Small intestine (tissue), 7 donors: ENCODE results near the gene SV2C. TPM values are rescaled to one million over a fixed set of nuclear protein-coding genes. Genes with fewer than 3 reads are reported as not detected.
A peak's percentile ranks its signal among the peaks of the same experiment; 100 is the strongest.

Experiments used
- DNase-seq, 2 donors: peaks; one replicate each; pipeline versions ENCODE4 v3.0.0 to v3.0.0-alpha.2; 2013
- FAIRE-seq: peaks from 2 replicates; lab custom pipeline; 2012; peaks lifted over from hg19 to GRCh38; lab: Jason Lieb, UNC
- H3K27ac ChIP-seq, 3 donors: one replicate each; pipeline ENCODE4 v1.5.1; 2013; ENCODE audit warnings: low read length in 2 of 3, mild to moderate bottlenecking in 2 of 3, control low read depth in 1 of 3, inconsistent platforms in 1 of 3, low read depth in 1 of 3, moderate library complexity in 1 of 3
- H3K27me3 ChIP-seq, 3 donors: one replicate each; pipeline ENCODE4 v1.6.1; 2013; ENCODE audit warnings: low read length in 3 of 3, inconsistent platforms in 1 of 3; ENCODE audit not compliant: control insufficient read depth in 3 of 3, insufficient read depth in 3 of 3
- H3K36me3 ChIP-seq, 3 donors: one replicate each; pipeline ENCODE4 v1.6.1; 2013; ENCODE audit warnings: low read length in 3 of 3, inconsistent platforms in 1 of 3, low read depth in 1 of 3, mild to moderate bottlenecking in 1 of 3, moderate library complexity in 1 of 3; ENCODE audit not compliant: control insufficient read depth in 3 of 3, insufficient read depth in 2 of 3
- H3K4me1 ChIP-seq, 3 donors: one replicate each; pipeline ENCODE4 v1.6.1; 2013; ENCODE audit warnings: low read length in 2 of 3, inconsistent platforms in 1 of 3, low read depth in 1 of 3, mild to moderate bottlenecking in 1 of 3, moderate library complexity in 1 of 3; ENCODE audit not compliant: control insufficient read depth in 3 of 3, insufficient read depth in 2 of 3
- H3K4me3 ChIP-seq, 3 donors: one replicate each; pipeline ENCODE4 v1.5.1; 2013; ENCODE audit warnings: low read length in 3 of 3, control low read depth in 1 of 3, inconsistent platforms in 1 of 3, low read depth in 1 of 3, mild to moderate bottlenecking in 1 of 3, moderate library complexity in 1 of 3
- H3K9me3 ChIP-seq, 2 donors: one replicate each; pipeline ENCODE4 v1.6.1; 2013; ENCODE audit warnings: low read depth in 1 of 2, low read length in 1 of 2; ENCODE audit not compliant: control insufficient read depth in 2 of 2, insufficient read depth in 1 of 2
- WGBS, 3 donors: extraction: QIAGEN DNeasy Blood & Tissue Kit; methylation state at CpG; one replicate each; pipeline ENCODE4 v1.1.7; 2013; 5-methylcytosine and 5-hydroxymethylcytosine counted together
- polyA plus RNA-seq, 4 donors: library from polyadenylated mRNA; stranded (reverse) in 3 of 4; unstranded in 1 of 4; fragments of 200-250 nt in 3 of 4; fragments of 120-200 nt in 1 of 4; gene quantifications; one replicate each; pipeline versions ENCODE4 v1.2.1 to v1.2.3, GENCODE V29; 2013
- donor health status: healthy with polysubstance abuse.
- donor health status: control.
- donor health status: control.
- donor health status: Bipolar disorder and iron deficiency.
- donor health status: healthy.

SV2C gene
- polyA plus RNA-seq, 4 donors = 0.03 to 1.6 TPM; not detected in 2

- no peak for DNase-seq
- no peaks in the 10 kb centered on the region for H3K36me3 ChIP-seq
- no peak for FAIRE-seq
- H3K9me3 ChIP-seq = peaks cover 2 to 5% of the 10 kb centered on the region in 2 donors
- no peaks in the 10 kb centered on the region for H3K27me3 ChIP-seq
- H3K4me3 ChIP-seq = no peak overlapping the region
- H3K4me1 ChIP-seq = peaks cover 0 to 1% (median 0%) of the 10 kb centered on the region in 3 donors
- WGBS, 3 donors = 71 to 77% (median 74%) methylated on average over 2 of the region's 2 CpGs
- no peak overlapping the region for H3K27ac ChIP-seq
Observed at GRCh38 chr5:76207120-76207519, 123.9 kb downstream of the SV2C start.

GRCh38 chr5:76209297-76209696, 126.1 kb downstream of the SV2C start:
- Histone ChIP-seq H3K36me3 (no peaks in the 10 kb centered on the region), H3K4me3 (no peak overlapping the region), H3K4me1 (no peaks in the 10 kb centered on the region), H3K27me3 (no peaks in the 10 kb centered on the region), H3K27ac (no peak overlapping the region), H3K9me3 (peaks cover 2 to 5% of the 10 kb centered on the region in 2 donors)
- FAIRE-seq (no peak), DNase-seq (no peak)
- 90 to 93% (median 92%) methylated on average over 2 of the region's 2 CpGs for WGBS, 3 donors

- H3K27me3 ChIP-seq = peaks cover 0 to 1% (median 0%) of the 10 kb centered on the region in 3 donors
- FAIRE-seq = no peak
- H3K4me3 ChIP-seq = no peak overlapping the region
- DNase-seq = peak; percentile 13 to 48
- H3K27ac ChIP-seq = no peak overlapping the region
- H3K36me3 ChIP-seq = no peaks in the 10 kb centered on the region
- peaks cover 2 to 5% of the 10 kb centered on the region in 2 donors for H3K9me3 ChIP-seq
- no peaks in the 10 kb centered on the region for H3K4me1 ChIP-seq
Observed at GRCh38 chr5:76210946-76211345, 127.8 kb downstream of the SV2C start.

- FAIRE-seq (no peak), DNase-seq (no peak)
- peaks cover 2 to 5% of the 10 kb centered on the region in 2 donors for H3K9me3 ChIP-seq
- H3K4me1 ChIP-seq = no peaks in the 10 kb centered on the region
- 96 to 100% (median 98%) methylated on average over 1 of the region's 1 CpG for WGBS, 3 donors
- no peak overlapping the region for H3K27ac ChIP-seq
- no peak overlapping the region for H3K4me3 ChIP-seq
- H3K27me3 ChIP-seq = peaks cover 0 to 3% (median 0%) of the 10 kb centered on the region in 3 donors
- H3K36me3 ChIP-seq = no peaks in the 10 kb centered on the region
Observed at GRCh38 chr5:76213858-76214257, 130.7 kb downstream of the SV2C start.

GRCh38 chr5:76216748-76217147, 133.6 kb downstream of the SV2C start:
- no peaks in the 10 kb centered on the region for H3K9me3 ChIP-seq
- WGBS, 3 donors = 95 to 98% (median 96%) methylated on average over 4 of the region's 4 CpGs
- DNase-seq (no peak), FAIRE-seq (no peak)
- H3K27me3 ChIP-seq = peaks cover 0 to 3% (median 0%) of the 10 kb centered on the region in 3 donors
- H3K36me3 ChIP-seq = no peaks in the 10 kb centered on the region
- no peak overlapping the region for H3K27ac ChIP-seq
- no peak overlapping the region for H3K4me3 ChIP-seq
- H3K4me1 ChIP-seq = no peaks in the 10 kb centered on the region

- FAIRE-seq = no peak
- no peak for DNase-seq
- H3K9me3 ChIP-seq = no peaks in the 10 kb centered on the region
- no peaks in the 10 kb centered on the region for H3K36me3 ChIP-seq
- H3K27me3 ChIP-seq = peaks cover 0 to 3% (median 0%) of the 10 kb centered on the region in 3 donors
- no peak overlapping the region for H3K4me3 ChIP-seq
- no peak overlapping the region for H3K27ac ChIP-seq
- WGBS, 3 donors = 79 to 92% (median 85%) methylated on average over 4 of the region's 4 CpGs
- no peaks in the 10 kb centered on the region for H3K4me1 ChIP-seq
Observed at GRCh38 chr5:76219636-76220035, 136.5 kb downstream of the SV2C start.

GRCh38 chr5:76221311-76221710, 138.1 kb downstream of the SV2C start:
- Histone ChIP-seq H3K27me3 (no peaks in the 10 kb centered on the region), H3K27ac (no peak overlapping the region), H3K4me1 (no peaks in the 10 kb centered on the region), H3K36me3 (no peaks in the 10 kb centered on the region), H3K9me3 (no peaks in the 10 kb centered on the region), H3K4me3 (no peak overlapping the region)
- 68 to 81% (median 73%) methylated on average over 4 of the region's 4 CpGs for WGBS, 3 donors
- DNase-seq (no peak), FAIRE-seq (no peak)

- H3K9me3 ChIP-seq = no peaks in the 10 kb centered on the region
- H3K27me3 ChIP-seq = no peaks in the 10 kb centered on the region
- no peak overlapping the region for H3K27ac ChIP-seq
- DNase-seq (no peak), FAIRE-seq (no peak)
- WGBS, 3 donors = 92 to 98% (median 94%) methylated on average over 3 of the region's 3 CpGs
- H3K4me1 ChIP-seq = no peaks in the 10 kb centered on the region
- H3K4me3 ChIP-seq = no peak overlapping the region
- H3K36me3 ChIP-seq = no peaks in the 10 kb centered on the region
Observed at GRCh38 chr5:76222318-76222717, 139.1 kb downstream of the SV2C start.

- FAIRE-seq (no peak), DNase-seq (no peak)
- H3K27ac ChIP-seq = no peak overlapping the region
- 28 to 45% (median 42%) methylated on average over 2 of the region's 2 CpGs for WGBS, 3 donors
- H3K36me3 ChIP-seq = no peaks in the 10 kb centered on the region
- no peak overlapping the region for H3K4me3 ChIP-seq
- H3K9me3 ChIP-seq = no peaks in the 10 kb centered on the region
- peaks cover 0 to under 1% (median 0%) of the 10 kb centered on the region in 3 donors for H3K27me3 ChIP-seq
- H3K4me1 ChIP-seq = no peaks in the 10 kb centered on the region
Observed at GRCh38 chr5:76223696-76224095, 140.5 kb downstream of the SV2C start.
